Stimulated activated CD4-positive, alpha-beta T cell treated with anti-CD3 and anti-CD28 coated beads, Interleukin-12 subunit alpha, Interleukin-12 subunit beta, amount 100 ng/mL, for 4 hours (primary cell): ENCODE results near the gene GRID2.

ENCODE experiments used
- DNase-seq: peaks from one replicate; pipeline ENCODE4 v3.0.0-alpha.2; 2020

The GRID2 gene

DNA sequence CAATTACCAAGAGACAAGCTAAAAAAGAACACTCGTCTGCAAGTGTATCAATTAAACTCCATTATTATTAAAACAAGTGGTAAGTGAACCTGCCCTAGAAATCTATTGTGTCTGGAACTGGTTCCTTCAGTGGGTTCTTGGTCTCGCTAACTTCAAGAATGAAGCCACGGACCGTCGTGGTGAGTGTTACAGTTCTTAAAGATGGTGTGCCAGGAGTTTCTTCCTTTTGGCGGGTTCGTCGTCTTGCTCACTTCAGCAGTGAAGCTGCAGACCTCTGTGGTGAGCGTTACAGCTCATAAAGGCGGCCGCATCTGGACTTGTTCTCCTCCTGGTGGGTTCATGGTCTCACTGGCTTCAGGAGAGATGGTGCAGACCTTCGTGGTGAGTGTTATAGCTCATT lies 231.8 kb downstream of the GRID2 start:
- DNase-seq = no peak

DNA sequence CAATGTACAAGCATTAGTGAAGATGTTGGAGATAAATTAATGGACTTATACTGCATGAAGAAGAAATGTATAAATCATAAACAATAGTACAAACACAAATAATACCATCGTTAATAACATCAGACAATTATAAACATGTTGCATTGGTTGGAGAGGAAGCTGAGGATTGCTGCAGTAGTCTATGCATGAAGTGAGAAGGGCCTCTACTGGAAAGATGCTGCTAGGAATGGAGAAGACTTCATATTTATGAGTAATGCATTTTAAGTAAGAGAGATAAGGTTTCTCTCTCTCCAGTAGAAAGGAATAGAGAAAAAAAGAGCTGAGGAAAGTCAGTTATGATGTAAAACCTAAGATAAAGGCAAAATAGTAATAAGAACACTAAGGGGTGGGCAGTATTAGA lies 247.8 kb downstream of the GRID2 start:
- DNase-seq = no peak

DNA sequence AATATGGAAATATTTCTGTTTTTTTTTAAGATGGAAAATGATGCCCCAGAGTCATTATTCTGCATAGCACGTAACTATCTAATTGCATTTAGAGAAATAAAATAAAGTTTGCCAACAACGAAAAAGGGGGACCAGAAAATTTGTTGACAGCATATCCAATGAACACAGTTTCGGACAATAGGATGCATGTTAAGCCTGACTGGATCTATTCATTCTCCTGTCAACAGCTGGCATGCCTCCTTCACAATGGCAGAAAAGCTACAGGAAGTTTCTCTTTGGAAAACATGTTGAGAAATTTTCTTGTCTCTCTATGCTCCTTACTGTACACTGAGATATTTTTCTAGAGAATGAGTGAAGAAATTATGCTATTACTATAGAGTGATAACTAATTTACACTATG lies 262.5 kb downstream of the GRID2 start:
- DNase-seq = no peak

GRCh38 chr4:92580816-92581215 lies 277.1 kb downstream of the GRID2 start:
- DNase-seq = no peak

DNA sequence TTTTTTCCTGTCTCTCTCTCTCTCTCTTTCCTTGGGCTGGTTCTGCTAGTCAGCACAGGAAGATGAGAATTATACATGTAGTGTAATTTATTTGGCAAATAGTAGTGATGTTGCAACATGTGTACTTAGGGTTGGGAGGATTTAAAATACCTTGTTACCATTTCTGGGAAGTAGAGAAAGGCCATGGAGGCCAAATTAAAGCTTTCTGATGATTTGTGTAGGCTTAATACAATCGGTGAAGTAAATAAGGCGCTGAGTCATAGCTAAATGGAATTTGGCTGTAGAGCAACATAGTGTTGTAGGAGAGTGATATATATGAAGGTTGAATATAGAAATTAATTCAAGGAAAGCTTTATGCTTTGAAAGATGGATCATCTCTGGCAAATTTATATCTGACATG lies 295.3 kb downstream of the GRID2 start:
- no peak for DNase-seq

- no peak for DNase-seq
Measured at GRCh38 chr4:92600638-92601037, 296.9 kb downstream of the GRID2 start.

GRCh38 chr4:92606227-92606626 lies 302.5 kb downstream of the GRID2 start:
- DNase-seq = no peak

DNA sequence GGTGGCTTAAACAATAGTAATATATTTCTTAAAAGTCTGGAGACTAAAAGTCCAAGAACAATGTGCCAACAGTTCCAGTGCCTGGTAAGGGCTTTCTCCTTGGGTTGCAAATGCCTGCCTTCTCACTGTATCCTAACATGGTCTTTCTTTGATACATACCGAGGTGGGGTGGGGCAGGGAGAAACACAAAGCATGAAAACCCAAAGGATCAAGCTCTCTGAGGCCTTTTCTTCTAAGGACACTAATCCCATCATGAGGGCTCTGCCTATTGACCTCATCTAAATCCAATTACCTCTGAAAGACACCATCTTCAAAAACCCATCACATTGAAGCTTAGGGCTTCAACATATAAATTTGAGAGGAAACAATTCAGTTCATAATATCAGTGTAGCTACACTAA lies 311.3 kb downstream of the GRID2 start:
- no peak for DNase-seq

DNA sequence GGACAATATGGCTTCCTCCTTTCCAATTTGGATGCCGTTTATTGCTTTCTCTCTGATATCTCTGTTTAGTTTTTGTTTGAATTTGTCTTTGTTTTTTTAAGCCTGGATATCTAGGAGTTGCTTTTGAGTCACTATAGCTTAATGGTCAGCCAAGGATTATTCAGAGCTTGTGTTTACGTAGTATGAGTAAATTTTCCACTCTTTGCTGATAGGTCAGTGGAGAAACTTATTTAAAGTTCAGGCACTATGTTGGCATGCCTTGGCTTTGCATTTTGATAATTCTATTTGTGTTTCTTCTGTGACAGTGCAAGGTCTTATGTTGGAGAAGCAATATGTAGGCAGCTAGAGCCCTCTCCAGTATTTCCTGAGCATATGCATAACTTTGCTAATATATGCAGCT lies 315.2 kb downstream of the GRID2 start:
- DNase-seq = no peak

DNA sequence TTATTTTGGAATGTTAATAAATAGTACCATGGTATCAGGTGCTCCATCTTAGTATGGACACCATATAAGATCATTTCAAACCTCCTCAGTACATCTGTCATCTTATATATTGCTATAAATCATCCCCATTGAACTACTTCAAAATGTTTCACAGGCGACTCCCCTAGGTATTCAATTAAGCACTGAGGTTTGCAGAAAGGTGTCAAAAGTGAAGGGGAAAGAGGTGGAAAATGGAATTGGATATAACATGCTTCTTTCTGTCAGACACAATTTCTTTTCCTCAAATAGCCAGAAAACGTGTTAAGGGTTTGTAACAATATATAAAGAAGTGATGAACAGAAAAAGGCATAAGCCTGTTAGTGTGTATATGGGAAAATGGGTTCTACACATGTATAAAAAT lies 325.5 kb downstream of the GRID2 start:
- DNase-seq = no peak

DNA sequence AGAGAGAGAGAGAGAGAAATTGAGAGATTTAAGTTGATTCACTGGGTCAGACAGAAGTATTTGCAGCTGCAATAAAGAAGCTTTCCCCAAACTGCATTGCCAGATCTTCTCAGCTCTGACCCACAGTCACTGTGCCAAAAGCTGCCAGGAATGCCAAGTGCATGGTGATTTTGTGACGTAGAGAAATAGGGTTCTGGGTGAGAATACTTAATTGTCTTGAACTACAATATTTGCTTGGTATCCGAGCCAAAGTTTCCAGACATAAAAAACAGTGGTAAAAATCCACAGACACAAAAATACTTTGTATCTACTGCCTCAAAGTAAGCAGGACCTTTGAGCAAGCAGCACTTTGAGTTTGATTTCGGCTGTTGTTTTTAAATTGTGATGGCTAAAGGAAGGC lies 331.1 kb downstream of the GRID2 start:
- no peak for DNase-seq

DNA sequence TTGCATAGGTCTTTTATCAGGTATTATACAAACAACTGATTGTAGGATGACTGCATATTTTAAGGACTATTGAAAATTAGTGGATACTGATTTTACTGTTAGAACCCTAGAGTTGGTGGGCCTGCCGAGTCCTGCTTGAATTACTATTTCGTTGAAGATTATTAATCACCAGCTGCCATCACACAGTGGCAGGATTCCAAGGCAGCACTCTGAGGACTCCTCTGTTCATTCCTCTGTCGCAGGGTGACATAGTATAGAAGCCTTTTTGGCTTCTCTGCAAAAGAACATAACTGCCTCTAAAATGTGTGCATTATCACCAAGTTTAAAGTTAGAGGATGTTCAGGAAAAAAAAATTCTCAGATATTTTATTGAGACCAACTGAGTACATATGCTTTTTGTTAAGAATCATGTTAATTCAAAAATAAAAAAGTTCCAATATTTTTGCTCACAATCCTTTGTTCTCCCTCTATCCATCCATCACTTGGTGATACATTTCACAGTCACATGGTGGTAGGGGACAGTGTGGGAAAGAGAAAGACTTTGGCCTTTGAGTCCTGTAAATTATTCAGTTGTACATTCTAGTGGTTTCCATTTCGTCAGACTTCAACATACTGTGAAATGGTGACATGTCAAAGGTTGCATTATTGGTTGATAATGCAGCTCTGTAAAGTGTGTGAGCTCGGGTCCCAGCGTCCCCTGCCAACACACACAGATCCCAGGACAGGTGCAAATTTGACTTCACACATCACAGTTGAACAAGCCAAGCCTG lies 332.5 kb downstream of the GRID2 start:
- DNase-seq = no peak

- no peak for DNase-seq
Measured at GRCh38 chr4:92641409-92641808, 337.6 kb downstream of the GRID2 start.

DNA sequence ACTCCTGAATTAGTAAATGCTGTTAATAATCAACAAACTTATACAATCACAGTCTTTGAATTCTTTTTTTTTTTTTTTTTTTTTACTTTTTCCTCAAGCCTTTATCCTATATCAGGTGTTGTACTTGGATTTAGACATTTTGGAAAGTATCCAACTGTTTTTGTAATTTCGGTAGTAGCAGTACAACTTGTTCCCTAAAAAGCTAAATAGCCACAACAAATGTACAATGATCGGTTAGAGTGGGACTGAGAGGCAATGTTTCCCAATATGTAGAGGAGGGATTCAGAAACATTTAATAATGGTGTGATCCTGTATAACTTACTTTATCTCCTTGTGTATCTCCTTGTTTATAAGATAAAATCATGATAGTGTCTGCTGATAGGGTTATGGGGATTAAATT lies 343.1 kb downstream of the GRID2 start:
- no peak for DNase-seq

DNA sequence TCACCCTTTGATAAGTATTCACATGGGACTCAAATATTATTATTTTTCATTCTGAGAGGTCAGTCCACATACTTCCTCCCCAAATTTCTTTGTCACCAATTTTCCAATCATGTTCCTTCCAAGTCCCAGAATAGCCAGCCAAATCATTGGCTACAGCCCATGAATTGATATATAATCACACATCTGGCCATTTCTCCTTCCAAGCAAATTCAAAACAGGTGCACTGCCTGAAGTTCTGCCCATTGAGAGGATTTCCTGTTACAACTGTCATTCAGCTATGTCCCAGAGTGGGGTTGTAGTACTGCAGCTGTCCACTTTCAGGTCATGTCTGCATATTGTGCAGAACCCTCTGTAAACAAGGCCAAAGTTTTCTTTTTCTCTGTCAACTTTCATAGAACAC lies 347.8 kb downstream of the GRID2 start:
- DNase-seq = no peak

- DNase-seq = no peak
Measured at GRCh38 chr4:92654084-92654483, 350.3 kb downstream of the GRID2 start.

- no peak for DNase-seq
Measured at GRCh38 chr4:92657695-92658094, 353.9 kb downstream of the GRID2 start.

GRCh38 chr4:92658318-92658717 lies 354.6 kb downstream of the GRID2 start:
- no peak for DNase-seq

GRCh38 chr4:92677805-92678204 lies 374.0 kb downstream of the GRID2 start:
- DNase-seq = no peak

- no peak for DNase-seq
Measured at GRCh38 chr4:92678292-92678691, 374.5 kb downstream of the GRID2 start.

DNA sequence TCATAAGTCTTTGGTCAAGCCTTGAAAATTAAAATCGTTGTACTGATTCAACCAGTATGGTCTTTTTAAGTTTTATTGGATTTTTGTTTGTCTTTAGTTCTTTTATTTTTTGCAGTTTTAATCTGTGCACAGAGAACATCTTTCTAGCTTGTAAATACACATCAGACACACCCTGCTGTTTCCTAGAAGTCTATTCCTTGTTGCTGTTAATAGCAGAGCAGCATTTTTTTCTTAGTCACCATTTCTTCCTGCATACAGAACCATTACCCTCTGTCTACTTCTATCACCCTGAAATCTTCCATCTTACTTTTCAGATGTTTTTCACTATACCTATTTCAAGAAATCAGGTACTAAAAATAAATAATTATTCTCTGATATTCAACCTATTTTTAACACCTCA lies 375.4 kb downstream of the GRID2 start:
- no peak for DNase-seq

DNA sequence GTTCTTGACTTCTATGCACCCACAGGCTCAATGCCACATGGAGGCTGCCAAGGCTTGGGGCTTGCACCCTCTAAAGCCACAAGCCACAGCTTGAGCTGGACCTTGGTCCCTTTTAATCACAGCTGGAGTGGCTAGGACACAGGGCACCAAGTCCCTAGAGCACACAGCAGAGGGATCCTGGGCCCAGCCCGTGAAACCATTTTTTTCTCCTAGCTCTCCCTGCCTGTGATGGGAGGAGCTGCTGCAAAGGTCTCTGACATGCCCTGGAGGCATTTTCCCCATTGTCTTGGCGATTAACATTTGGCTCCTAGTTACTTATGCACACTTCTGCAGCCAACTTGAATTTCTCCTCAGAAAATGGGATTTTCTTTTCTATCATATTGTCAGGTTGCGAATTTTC lies 410.9 kb downstream of the GRID2 start:
- no peak for DNase-seq

GRCh38 chr4:92733231-92733630 lies 429.5 kb downstream of the GRID2 start:
- no peak for DNase-seq

GRCh38 chr4:92735025-92735665 lies 431.4 kb downstream of the GRID2 start:
- no peak for DNase-seq

GRCh38 chr4:92760433-92760832 lies 456.7 kb downstream of the GRID2 start:
- DNase-seq = no peak
